Ramos (cell line): ENCODE measurements around the gene SMYD1.

Experiments used
- in situ Hi-C: fragments of 300-500 bp; cut with MboI; formaldehyde crosslinking; loops from one replicate; pipeline ENCODE4 v1.14.3; 2022; ENCODE audit warnings: low sequenced_read_pairs; ENCODE audit not compliant: unreplicated experiment

SMYD1 gene

DNA sequence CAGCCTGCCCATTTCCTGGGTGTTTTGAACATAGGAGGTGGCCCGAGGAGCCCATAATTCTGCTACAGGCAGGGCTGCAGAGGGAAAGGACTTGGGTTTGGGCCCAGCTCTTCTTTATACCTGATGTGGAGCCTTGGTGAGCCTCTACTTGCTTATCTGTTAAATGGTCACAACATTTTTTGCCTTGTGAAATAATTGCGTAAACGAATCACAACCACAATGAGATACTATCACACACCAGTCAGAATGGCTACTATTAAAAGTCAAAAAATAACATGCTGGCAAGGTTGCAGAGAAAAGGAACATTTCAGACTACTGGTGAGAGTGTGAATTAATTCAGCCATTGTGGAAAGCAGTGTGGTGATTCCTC is 64.4 kb downstream of the SMYD1 start:
- in situ Hi-C loops = no loop called here

- in situ Hi-C loops = no loop called here
Measured at GRCh38 chr2:88133875-88134274, 66.2 kb downstream of the SMYD1 start.

- in situ Hi-C loops = no loop called here
Measured at GRCh38 chr2:88136817-88137216, 69.2 kb downstream of the SMYD1 start.

DNA sequence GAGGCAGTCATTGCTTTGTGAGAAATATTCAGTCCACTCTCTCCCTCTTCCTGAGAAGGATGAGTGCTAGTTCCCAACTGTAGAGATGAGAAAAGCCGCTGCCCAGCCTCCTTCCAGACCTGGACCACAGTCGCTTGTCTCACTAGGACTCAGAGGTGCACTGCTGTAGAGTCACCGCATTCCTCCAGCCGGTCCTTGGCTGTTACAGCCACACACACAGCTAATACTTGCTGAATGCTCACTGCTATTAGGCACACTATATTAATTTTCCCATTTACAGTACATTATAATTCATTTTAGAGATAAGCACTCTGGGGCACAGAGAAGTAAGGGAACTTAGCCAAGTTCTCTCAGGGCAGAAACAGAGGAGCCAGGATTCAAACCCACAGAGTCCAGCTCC is 70.2 kb downstream of the SMYD1 start:
- in situ Hi-C loops = no loop called here

DNA sequence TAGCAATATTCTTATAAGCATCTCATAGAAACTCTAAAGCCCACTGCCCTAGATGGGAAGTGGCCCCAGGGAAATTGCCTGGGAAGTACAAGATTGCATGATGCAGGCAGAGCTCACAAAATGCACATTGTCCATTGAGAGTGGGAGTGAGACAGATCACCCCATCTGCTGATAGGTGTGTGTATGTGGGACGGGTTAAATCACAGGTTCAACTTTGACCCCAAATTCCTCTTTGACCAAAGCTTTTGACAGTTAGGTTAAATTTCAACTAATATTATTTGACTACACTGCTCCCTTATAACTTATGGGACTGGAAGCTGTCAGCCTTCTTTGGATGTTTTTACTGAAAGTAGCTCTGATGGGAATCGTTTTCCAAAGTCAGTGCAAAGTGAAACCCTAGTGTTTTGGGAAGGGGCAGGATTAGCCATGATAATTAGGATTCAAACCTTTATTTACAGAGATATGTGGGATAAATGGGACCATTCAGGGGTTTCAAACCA is 71.6 kb downstream of the SMYD1 start:
- in situ Hi-C loops = no loop called here

DNA sequence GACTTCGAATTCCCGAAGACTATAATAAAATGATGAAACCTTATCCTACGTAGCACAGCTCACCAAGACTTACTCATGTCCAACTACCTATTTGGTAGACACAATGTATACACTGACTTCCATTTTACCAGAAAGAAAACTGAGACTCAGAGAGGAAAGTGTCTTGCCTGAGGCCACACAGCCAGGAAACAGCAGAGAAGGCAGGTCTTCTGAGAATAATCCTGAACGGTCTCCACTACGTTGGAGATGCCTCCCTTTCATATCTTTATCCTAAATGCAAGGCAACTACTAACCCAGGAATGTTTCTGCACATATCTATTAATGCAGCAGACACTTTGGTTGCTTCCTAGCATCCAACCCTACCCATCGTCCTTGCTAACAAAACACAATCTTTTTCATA is 72.2 kb downstream of the SMYD1 start:
- in situ Hi-C loops = no loop called here

DNA sequence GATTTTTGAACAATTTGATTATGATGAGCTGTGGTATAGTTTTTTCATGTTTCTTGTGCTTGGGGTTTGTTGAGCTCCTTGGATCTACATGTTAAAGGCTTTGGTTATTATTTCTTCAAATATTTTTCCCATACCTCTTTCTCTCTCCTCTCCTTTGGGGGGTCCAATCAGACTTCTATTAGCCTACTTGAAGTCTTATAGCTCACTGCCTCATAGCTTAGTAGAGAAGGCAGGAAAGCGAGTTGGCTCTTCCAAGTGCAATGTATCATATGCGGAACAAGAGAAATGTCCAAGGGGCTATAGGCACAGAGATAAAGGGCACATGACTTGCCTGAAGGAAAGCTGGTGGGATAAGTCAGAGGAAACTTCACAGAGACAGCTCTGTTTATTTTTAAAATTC is 74.3 kb downstream of the SMYD1 start:
- in situ Hi-C loops = no loop called here

- in situ Hi-C loops = no loop called here
Measured at GRCh38 chr2:88144271-88144670, 76.6 kb downstream of the SMYD1 start.

DNA sequence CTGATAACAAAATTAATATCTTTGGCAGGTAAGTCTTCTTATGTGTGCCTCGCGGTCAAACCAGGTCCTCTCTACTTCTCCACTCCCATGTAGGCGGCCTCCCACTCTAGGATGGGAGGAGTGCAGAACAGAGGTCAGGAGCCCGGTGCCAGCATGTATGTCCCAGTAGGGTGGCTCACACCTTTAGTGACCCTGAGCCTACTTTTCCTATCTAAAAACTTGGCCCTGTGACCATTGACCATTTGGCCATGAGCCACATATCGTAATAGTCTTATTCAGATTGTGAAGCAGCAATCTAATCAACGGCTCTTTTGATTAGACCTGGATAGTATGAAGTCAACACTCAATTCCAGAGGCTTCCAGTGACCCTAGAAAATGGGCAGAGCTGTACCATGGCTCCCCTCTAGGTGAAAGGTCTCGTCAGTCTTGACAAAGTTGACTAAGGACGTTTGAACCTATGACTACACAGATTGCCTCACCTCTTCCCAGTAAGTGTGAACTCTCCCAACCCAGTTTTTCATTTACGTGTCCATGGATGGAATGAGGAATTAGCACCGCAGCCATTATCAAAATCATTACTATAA is 77.4 kb downstream of the SMYD1 start:
- in situ Hi-C loops = no loop called here

DNA sequence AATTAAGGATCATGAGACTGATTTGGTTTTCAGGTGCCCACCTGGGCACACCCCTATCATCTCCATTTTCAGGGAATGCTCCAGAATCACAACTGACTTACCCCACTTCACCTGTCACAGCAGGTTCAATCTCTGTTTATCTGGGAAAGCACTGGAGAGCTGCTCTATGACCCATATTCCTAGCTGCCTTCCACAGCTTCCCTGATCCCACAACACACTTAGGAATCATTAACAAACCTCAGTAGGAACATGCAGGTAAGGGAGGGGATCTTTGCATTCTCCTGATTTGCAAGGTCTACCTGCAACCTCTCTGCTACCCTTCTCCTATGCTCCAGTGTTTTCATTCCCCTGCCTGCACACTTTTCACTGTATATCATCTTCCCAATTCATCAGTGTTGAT is 79.0 kb downstream of the SMYD1 start:
- in situ Hi-C loops = no loop called here

- in situ Hi-C loops = no loop called here
Measured at GRCh38 chr2:88147145-88147544, 79.5 kb downstream of the SMYD1 start.

GRCh38 chr2:88148929-88149438 is 81.4 kb downstream of the SMYD1 start:
- in situ Hi-C loops = no loop called here

DNA sequence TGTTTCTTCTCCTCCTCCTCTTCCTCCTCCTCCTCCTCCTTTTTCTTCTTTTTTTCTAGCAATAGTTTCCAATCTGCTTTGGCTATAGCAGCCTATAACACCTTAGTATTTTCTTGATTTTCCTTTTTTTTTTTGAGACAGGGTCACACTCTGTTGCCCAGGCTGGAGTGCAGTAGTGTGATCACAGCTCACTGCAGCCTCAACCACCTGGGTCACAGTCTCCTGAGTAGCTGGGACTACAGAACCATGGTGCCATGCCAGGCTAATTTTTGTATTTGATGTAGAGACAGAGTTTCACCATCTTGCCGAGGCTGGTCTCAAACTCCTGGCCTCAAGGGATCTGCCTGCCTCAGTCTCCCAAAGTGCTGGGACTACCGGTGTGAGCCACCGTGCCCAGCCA is 91.9 kb downstream of the SMYD1 start:
- in situ Hi-C loops = loop anchor here (10.0 kb wide), 1 partner anchor 95 kb away; the partner anchor contains the start of gene SMYD1

- in situ Hi-C loops = loop anchor here (10.0 kb wide), 1 partner anchor 95 kb away; the partner anchor contains the start of gene SMYD1
Measured at GRCh38 chr2:88159955-88160415, 92.4 kb downstream of the SMYD1 start.

DNA sequence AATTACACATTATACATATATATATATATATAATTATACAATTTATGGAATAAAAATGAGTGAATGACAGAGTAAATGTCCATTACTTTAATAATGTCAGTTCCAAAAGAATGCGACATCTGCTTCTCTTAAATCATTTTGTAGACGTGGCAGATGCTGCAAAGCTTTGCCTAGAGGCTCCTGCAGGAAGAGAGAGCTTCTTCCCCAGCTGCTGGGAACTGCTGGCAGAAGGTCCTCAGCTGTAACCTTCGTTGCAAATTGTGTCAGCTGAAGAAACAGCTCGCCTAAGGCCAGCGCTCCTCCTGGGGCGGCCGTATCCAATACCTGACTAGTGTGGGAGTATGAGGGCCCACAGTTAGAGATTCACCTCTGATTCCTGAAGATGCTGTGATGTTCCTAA is 92.9 kb downstream of the SMYD1 start:
- in situ Hi-C loops = no loop called here

GRCh38 chr2:88161446-88162244 is 94.0 kb downstream of the SMYD1 start:
- in situ Hi-C loops = no loop called here
